ENCODE measurements around the gene FCHSD1.
A peak's percentile ranks its signal among the peaks of the same experiment; 100 is the strongest.

FCHSD1 gene

GRCh38 chr5:141668601-141669265 lies 17.5 kb upstream of the FCHSD1 start:
- Histone ChIP-seq H3K9me2 (replicated peaks; ENCODE audit: control insufficient read depth, low read length) (no peaks in the 10 kb centered on the region), H3K27ac (ENCODE audit: low read depth, low read length) (no peak overlapping the region), H3K9me3 (ENCODE audit: control insufficient read depth, insufficient read depth, low read length) (no peaks in the 10 kb centered on the region), H3K27me3 (ENCODE audit: control insufficient read depth, low read length) (no peaks in the 10 kb centered on the region), H4K20me1 (ENCODE audit: control insufficient read depth, insufficient read depth, low read depth, low read length) (no peaks in the 10 kb centered on the region), H3F3A (ENCODE audit: control insufficient read depth, insufficient read depth) (no peaks in the 10 kb centered on the region; the same call in 1 of the 2 replicates), H3K4me3 (ENCODE audit: low read length) (no peak overlapping the region), H3K79me2 (ENCODE audit: control insufficient read depth, low read length) (no peaks in the 10 kb centered on the region), H3K36me3 (ENCODE audit: control insufficient read depth, low read length) (no peaks in the 10 kb centered on the region), H3K4me1 (ENCODE audit: control insufficient read depth, low read length) (peaks cover 5% of the 10 kb centered on the region), H3K4me2 (ENCODE audit: low read length) (no peak overlapping the region)
- TF ChIP-seq CTCF (IDR thresholded peaks at IDR 0.05; ENCODE audit: low read depth, low read length, poor library complexity, severe bottlenecking) (no peak), EZH2phosphoT487 (IDR thresholded peaks at IDR 0.05; ENCODE audit: borderline replicate concordance, low read length) (no peak)

GRCh38 chr5:141665995-141666940 lies 15.1 kb upstream of the FCHSD1 start:
- Histone ChIP-seq H3K27me3 (ENCODE audit: control insufficient read depth, low read length) (no peaks in the 10 kb centered on the region; the same call in 1 of the 2 replicates), H3K4me3 (ENCODE audit: low read length) (no peak overlapping the region), H3K27ac (ENCODE audit: low read depth, low read length) (no peak overlapping the region), H3K79me2 (ENCODE audit: control insufficient read depth, low read length) (no peaks in the 10 kb centered on the region), H3K9me2 (replicated peaks; ENCODE audit: control insufficient read depth, low read length) (no peaks in the 10 kb centered on the region), H3K36me3 (ENCODE audit: control insufficient read depth, low read length) (no peaks in the 10 kb centered on the region), H3K4me1 (ENCODE audit: control insufficient read depth, low read length) (peaks cover 5% of the 10 kb centered on the region), H3K9me3 (ENCODE audit: control insufficient read depth, insufficient read depth, low read length) (no peaks in the 10 kb centered on the region), H4K20me1 (ENCODE audit: control insufficient read depth, insufficient read depth, low read depth, low read length) (no peaks in the 10 kb centered on the region), H3K4me2 (ENCODE audit: low read length) (no peak overlapping the region), H3F3A (ENCODE audit: control insufficient read depth, insufficient read depth) (no peaks in the 10 kb centered on the region; the same call in 1 of the 2 replicates)
- TF ChIP-seq EZH2phosphoT487 (IDR thresholded peaks at IDR 0.05; ENCODE audit: borderline replicate concordance, low read length) = no peak
- TF ChIP-seq CTCF (IDR thresholded peaks at IDR 0.05; ENCODE audit: low read depth, low read length, poor library complexity, severe bottlenecking) = no peak

- H3K36me3 ChIP-seq (ENCODE audit: control insufficient read depth, low read length) = no peaks in the 10 kb centered on the region
- H3K27ac ChIP-seq (ENCODE audit: low read depth, low read length) = no peak overlapping the region
- H3K4me2 ChIP-seq (ENCODE audit: low read length) = no peak overlapping the region
- H4K20me1 ChIP-seq (ENCODE audit: control insufficient read depth, insufficient read depth, low read depth, low read length) = no peaks in the 10 kb centered on the region
- H3K27me3 ChIP-seq (ENCODE audit: control insufficient read depth, low read length) = no peaks in the 10 kb centered on the region; the same call in 1 of the 2 replicates
- no peaks in the 10 kb centered on the region for H3K79me2 ChIP-seq (ENCODE audit: control insufficient read depth, low read length)
- no peak overlapping the region for H3K4me3 ChIP-seq (ENCODE audit: low read length)
- TF ChIP-seq CTCF (IDR thresholded peaks at IDR 0.05; ENCODE audit: low read depth, low read length, poor library complexity, severe bottlenecking) (peak; percentile 97), EZH2phosphoT487 (IDR thresholded peaks at IDR 0.05; ENCODE audit: borderline replicate concordance, low read length) (no peak)
- no peaks in the 10 kb centered on the region for H3K9me2 ChIP-seq (replicated peaks; ENCODE audit: control insufficient read depth, low read length)
- no peaks in the 10 kb centered on the region for H3K9me3 ChIP-seq (ENCODE audit: control insufficient read depth, insufficient read depth, low read length)
- H3F3A ChIP-seq (ENCODE audit: control insufficient read depth, insufficient read depth) = no peaks in the 10 kb centered on the region; the same call in 1 of the 2 replicates
- H3K4me1 ChIP-seq (ENCODE audit: control insufficient read depth, low read length) = peaks cover 5% of the 10 kb centered on the region
Observed at GRCh38 chr5:141664733-141665461, 13.7 kb upstream of the FCHSD1 start.

Data from DOHH2 (cell line).